HG03064 (cell line): ENCODE measurements around the gene PTPRM.

Experiments
- ATAC-seq: cut with Tn5 transposase; IDR thresholded peaks from one replicate; pipeline ENCODE4 v1.9.1; 2021; ENCODE audit warnings: low read depth; ENCODE audit not compliant: unreplicated experiment

Gene PTPRM

DNA sequence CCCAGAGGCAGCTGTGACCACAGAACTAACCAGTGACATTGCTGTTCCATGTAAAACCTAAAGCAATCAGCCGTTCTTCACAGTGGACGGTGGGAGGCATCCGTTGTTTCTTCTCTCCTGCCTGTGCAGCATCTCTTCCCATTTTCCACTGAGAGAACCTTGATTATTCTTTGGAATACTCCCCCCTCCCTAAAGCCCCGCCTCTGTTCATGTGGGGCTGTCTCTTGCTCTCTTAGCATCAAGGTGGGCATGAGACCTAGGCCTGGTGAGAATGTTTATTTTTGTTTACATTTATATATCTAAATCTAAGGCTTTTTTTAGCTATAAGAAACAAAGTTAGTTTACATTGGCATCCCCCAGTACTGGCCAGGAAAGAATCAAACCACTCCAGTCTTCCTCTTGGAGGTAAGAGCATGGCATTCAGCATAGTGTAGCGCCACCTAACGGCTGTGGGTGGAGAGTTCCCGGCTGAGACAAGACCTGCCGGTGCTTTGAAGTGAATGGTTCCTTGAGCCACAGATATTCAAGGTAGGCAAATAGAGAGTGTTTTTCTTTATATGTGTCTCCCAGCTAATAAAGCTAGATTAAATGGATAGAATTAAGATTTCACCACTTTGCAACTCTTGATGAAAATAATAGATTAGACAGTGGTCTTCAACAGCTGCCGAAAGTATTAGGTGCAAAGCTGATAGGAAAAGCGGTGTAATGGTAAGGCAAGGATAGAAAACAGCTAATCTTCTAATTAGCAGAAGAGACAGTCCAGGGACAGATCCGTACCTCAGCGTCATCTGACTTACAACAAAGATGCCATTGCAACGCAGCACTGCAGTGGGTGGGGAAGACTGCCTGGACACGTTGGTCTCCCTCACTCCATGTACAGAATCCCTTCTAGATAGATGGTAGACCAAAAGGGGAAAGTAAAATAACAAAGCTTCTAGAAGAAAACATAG is 822.5 kb downstream of the PTPRM start:
- no peak for ATAC-seq

- ATAC-seq = no peak
Observed at GRCh38 chr18:8391068-8391467, 824.0 kb downstream of the PTPRM start.

DNA sequence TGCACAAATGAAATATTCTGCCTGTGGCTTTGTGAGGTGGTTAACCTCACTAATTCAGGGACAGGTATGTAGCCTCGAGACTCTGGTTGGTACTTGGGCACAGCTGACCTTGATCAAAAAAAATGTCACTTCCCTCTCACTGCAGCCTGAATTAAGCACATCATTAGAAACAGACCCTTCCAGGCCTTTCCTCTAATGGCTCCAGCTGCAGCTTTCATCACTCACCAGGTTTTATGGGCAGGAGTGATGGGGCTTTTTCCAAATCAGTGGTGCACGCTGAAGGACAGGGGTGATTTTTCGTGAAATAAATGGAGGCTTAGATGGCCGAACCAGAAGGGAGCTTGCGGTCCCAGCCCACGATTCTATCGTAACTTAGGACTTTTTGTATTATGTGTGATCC is 829.1 kb downstream of the PTPRM start:
- ATAC-seq = no peak

DNA sequence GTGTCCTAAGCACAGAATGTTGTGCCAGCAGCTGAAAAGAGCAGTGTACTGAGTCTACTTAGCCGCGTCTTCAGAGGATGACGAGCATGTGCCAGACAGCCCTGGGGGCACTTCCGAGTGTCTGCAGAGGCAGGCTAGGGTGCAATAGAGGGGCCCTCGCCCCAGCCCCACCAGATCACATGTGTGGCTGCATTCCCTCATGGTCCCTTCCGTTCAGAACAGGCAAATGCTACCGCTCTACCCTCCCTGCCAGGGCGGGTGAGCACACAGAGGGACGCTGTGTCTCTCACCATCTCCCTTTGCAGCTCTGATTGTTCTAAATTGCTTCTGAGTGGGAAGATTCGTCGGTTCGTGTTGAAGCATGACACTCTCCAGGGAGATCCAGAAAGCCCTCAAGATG is 829.9 kb downstream of the PTPRM start:
- ATAC-seq = no peak

GRCh38 chr18:8399138-8399537 is 832.0 kb downstream of the PTPRM start:
- ATAC-seq = no peak

GRCh38 chr18:8400193-8400752 is 833.2 kb downstream of the PTPRM start:
- ATAC-seq = no peak

GRCh38 chr18:8400825-8401224 is 833.7 kb downstream of the PTPRM start:
- ATAC-seq = no peak

GRCh38 chr18:8401606-8402005 is 834.5 kb downstream of the PTPRM start:
- no peak for ATAC-seq

DNA sequence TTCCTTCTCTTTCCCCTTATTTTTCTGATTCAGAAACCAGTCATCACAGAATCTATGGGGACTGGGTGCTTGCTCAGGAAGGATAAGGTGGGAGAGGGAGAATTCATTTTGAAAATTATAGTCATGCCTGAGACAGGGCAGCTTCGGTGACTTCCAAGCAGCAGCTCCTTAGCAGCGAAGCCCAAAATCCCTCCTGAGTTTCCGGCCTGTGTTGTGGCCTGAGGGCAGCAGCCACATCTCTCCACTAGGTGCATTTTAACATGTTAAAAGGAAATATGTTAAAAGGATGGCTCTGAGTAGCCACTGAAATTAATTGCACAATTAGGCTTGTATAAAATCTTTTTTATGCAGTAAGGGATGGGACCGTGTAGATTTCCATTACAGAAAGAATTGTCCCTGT is 835.1 kb downstream of the PTPRM start:
- ATAC-seq = no peak

DNA sequence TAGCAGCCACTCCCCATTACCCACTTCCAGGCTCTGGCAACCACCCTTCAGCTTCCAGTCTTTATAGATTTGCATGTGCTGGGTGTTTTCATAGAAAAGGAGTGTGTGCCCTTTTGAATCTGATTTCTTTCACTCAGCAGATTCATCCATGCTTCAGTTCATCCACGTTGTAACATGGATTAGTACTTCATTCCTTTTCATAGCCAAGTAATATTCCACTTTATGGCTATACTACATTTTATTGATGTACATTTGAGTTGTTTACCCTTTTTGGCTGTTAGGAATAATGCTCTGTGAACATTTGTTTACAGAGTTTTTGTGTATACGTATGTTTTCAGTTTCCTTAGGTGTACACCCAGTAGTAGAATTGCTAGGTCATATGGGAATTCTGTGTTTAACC is 836.6 kb downstream of the PTPRM start:
- ATAC-seq = no peak

GRCh38 chr18:8406186-8406867 is 839.2 kb downstream of the PTPRM start:
- ATAC-seq = no peak

DNA sequence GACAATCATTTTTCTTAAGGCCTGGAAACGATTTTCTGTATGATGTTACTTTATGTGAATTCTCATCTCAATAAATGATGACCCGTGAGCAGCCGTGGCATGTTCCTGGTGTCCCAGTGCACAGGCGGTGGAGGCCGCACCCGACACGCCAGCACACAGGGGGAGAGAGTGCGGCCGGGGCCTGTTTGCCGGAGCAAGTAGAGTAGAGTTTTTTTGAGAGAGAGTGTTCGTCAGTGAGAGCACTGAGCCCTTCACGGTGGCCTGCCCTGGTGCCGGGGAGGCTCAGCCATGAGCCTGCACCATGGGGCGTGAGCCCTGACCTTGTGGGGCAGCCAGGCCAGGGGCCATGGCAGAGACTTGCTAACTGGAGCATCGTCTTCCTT is 839.7 kb downstream of the PTPRM start:
- no peak for ATAC-seq

DNA sequence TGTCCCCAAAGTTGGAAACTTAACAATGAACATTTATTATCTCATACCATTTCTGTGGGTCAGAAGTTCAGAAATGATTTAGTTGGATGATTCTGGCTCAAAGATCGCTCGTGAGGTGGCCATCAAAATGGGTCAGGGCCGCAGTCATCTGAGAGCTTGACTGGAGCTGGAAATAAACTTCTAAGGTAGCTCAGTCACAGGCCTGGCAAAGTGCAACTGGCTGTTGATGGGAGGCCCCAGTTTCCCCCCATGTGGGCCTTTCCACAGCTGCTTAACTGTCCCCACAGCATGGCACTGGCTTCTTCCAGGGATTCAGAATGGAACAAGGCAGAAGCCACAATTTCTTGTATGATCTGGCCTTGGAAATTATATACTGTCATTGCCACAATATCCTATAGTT is 842.0 kb downstream of the PTPRM start:
- ATAC-seq = no peak

DNA sequence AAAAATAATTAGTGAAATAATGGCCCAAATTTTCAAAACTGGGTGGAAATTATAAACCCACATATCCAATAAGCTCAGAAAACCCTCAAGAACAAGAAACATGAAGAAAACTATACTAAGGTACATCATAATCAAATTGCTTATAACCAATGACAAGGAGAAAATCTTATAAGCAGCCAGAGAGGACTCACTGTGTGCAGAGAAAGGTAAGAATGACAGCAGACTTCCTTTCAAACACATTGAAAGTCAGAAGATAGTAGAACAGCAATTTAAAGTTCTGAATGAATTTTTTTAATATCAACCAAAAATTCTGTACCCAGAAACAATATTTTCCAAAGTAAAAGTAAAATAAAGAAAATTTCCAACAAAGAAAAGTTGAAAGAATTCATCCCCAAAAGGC is 844.4 kb downstream of the PTPRM start:
- ATAC-seq = no peak

- no peak for ATAC-seq
Observed at GRCh38 chr18:8412117-8412516, 845.0 kb downstream of the PTPRM start.

DNA sequence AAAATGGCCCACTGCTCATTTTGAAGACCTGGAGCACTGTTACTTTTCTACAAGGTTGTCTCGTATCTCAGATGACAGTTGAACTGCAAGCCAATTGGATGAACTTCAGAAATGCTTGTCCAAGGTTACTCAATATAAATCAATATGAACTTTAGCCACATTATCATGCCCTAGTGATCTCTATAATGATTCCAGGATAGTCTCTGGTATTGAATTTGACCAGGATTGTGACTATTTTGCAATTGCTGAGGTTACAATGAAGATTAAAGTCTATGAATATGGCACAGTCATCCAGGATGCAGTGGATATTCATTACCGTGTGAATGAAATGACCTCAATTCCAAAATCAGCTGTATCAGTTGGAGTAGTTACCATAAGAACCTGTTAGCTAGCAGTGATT is 846.1 kb downstream of the PTPRM start:
- ATAC-seq = no peak

DNA sequence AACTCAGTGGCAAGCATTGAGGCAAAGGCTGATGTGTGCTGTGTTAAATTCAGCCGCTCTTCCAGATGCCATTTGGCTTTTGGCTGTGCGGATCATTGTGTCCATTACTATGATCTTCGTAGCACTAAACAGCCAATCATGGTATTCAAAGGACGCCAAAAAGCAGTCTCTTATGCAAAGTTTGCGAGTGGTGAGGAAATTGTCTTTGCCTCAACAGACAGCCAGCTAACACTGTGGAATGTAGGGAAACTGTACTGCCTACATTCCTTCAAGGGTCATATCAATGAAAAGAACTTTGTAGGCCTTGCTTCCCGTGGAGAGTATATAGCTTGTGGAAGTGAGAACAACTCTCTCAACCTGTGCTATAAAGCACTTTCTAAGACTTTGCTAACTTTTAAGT is 846.6 kb downstream of the PTPRM start:
- ATAC-seq = no peak

GRCh38 chr18:8416212-8417019 is 849.3 kb downstream of the PTPRM start:
- no peak for ATAC-seq

- no peak for ATAC-seq
Observed at GRCh38 chr18:8422391-8422790, 855.3 kb downstream of the PTPRM start.

DNA sequence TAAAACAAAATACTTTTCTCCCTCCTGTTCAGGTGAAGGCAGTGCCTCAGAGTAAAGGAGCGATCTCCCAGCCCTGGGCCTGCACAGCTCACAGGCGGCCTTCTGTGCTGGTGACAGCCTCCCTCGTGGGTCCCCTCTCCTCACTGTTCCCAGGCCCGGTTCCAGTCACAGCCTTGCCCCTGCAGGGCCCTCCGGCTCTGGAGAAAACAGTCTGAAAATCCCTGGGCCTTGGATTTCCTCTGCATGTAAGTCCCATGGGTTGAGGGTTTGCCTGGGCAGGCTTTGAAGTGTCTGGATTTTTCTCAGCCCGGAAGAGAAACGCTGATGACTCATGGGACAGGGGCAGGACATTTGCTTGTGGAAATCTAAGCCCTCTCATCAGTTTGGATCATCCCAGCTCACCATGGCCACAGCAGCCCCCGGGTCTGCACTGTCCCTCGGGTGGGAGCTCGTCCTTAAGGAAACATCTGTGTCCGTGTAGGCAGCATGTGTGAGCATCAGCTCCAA is 856.0 kb downstream of the PTPRM start:
- ATAC-seq = no peak

- no peak for ATAC-seq
Observed at GRCh38 chr18:8424481-8424880, 857.4 kb downstream of the PTPRM start.
